ENCODE results near the gene GLOD4.

GRCh38 chr17:745406-745805 lies 36.7 kb downstream of the GLOD4 start:
- no peak for TF ChIP-seq EP300 (IDR thresholded peaks at IDR 0.05)
- TF ChIP-seq CTCF (IDR thresholded peaks at IDR 0.05): no peak
- no peak for TF ChIP-seq POLR2AphosphoS5 (IDR thresholded peaks at IDR 0.05)
